NAMALWA (cell line): ENCODE measurements around the gene GLIS2.

Source experiments
- DNase-seq: peaks from one replicate; pipeline ENCODE4 v3.0.0-alpha.2; 2015; ENCODE audit warnings: low spot score

Gene GLIS2

GRCh38 chr16:4383591-4384444 is 68.0 kb downstream of the GLIS2 start:
- DNase-seq = no peak

GRCh38 chr16:4384509-4384942 is 68.7 kb downstream of the GLIS2 start:
- no peak for DNase-seq

DNA sequence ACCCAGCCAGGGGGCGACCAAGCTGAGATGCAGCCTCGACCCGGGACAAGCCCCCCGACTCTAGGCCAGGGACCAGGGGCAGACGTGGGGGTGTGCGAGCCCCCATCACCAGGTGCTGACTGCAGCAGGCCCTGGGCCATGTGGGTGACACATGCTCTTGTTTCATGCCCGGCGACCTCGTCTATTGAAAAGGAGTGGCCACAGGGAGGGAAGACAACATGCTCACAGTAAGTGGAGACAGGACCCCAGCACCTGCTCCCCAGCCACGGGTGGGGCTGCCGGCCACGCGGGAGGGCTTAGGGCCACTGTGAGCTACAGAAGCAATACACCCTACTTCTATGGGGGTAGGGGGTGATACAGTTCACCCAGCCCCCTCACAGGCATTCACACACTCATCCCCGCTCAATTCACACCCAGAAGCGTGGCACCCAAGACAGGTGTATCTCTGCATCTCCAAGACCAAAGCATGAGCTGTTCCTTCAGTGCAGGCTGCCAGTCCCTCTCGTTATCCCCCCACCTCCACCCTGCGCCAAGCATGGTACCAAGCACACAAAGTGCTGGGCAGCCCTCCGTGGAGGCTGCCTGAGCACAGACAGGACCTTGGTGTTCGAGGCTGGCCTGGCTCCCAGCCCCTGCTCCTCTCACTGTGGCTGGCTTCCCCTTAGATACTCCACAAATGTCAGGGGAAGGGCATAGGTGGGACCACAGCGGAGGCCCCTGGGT is 69.4 kb downstream of the GLIS2 start:
- DNase-seq = no peak

DNA sequence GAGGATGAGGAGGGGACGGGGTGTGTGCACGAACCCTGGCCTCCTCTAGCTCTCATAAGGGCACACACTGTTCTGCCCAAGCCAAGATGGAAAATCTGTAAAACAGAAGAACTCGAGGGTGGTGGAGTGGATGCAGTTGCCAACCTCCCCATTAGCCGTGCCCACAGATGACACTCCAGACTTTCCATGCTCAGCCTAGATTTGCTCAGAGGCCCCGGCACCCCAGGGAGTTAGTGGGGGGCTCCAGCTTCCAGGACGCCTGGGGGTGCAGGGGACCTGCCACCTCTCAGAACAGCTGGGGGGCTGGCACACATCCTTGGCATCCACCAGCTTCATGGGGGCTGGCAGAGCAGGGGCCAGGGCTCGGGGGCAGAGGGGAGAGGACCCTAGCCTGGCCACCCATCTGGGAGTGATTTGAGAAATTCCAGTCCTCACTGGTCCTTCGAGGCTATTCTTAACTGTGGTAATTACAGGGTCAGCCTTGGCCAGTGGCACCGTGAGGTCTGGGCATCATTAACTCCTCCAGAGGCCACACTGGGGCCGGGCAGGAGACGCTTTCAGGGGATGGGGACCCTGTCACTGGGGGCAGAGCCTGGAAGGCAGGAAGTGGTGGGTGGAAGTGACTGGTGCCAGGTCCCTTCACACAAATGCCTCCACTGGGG is 70.1 kb downstream of the GLIS2 start:
- no peak for DNase-seq

DNA sequence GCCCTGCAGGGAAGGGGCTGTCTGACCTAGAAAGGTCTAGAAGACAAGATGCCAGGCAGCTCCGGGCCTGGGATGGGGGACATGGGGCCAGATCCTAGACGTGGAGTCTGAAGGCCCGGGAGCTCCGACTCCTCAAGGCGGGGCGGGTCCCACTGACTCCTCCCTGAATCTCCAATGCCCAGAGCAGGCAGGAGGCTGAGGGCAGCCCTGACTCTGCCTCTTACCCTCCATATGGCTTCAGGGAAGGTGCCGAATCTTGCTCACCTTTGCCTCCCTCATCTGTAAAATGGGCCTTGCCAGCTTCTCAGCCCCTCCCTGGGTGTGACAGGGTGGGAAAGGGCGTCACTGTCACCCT is 70.6 kb downstream of the GLIS2 start:
- DNase-seq = no peak

- no peak for DNase-seq
Measured at GRCh38 chr16:4386951-4387565, 71.2 kb downstream of the GLIS2 start.

- no peak for DNase-seq
Measured at GRCh38 chr16:4387781-4388180, 71.9 kb downstream of the GLIS2 start.

DNA sequence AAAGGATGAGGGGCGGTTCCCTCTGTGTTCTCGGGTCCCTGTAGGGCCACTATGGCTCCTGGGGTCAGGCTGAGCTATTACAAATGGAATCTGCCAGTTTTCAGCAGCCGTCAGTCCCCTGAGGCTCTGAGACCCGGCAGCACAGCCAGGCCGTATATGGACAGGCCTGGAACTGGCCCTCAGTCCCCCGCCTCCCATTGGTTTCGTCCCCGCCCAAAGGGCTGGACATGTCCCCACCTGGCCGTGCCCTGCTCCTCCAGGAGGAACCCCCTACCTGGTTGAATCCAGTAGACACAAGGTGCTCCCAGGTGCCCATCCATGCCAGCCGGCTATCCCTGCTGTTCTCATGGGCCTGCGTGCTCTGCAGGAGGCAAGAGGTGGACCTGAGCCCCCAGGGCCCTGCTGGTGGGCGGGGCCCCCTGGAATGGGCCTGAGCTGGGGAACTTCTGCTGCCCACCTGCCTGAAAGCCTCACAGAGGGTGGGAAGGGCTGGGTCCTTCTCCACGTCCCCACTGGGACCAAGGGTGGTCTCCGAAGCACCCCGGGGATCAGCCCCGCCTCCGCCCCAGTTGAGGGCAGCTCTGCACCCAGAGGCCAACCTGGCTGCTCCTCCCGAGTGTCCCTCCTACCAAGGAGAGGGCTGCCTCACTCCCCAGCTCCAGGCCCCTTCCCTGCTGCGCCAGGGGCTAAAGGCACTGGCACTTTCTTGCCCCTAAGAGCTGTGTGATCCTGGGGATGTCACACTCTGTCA is 72.6 kb downstream of the GLIS2 start:
- no peak for DNase-seq
